IPS DF 4.7 (cell line): ENCODE results near the gene HK1.

Experiments used
- DNase-seq: peaks from one replicate; pipeline ENCODE4 v3.0.0-alpha.2; 2013; ENCODE audit warnings: low spot score; ENCODE audit errors: extremely low read depth

Gene HK1

DNA sequence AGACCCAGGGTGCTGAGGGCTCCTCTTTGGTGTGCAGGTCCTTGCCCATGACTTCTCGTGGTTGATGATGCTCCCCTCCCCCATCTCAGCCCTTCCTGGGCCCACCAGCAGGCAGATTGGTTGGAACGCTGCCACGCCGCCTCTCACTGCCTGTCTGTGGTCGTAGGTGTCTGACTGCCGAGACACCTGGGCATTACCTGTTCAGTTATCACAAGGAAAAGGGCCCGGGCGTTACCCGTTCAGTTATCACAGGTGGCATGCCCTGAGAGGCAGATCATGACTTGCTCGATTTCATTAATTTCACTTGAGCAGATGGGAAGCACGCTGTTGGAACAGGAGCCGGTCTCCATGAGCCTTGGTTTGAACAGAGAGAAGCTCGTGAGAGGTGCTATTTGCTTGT is 95.9 kb downstream of the HK1 start:
- DNase-seq = no peak

DNA sequence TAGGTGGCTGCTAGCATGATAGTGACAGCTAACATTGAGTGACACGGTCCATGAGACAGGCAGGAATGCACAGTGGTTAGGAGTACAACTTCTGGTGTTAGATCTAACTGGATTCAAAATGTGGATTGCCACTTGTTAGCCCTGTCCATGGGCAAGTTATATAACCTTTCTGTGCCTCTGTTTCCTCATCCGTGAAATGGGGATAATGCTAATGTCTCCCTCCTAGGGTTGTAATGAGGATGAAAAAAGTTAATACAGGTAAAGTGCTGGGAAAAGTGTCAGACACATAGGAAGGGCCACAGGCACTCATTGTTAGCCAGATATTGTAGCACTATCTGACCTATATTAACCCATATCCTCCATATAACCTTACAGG is 96.6 kb downstream of the HK1 start:
- no peak for DNase-seq

DNA sequence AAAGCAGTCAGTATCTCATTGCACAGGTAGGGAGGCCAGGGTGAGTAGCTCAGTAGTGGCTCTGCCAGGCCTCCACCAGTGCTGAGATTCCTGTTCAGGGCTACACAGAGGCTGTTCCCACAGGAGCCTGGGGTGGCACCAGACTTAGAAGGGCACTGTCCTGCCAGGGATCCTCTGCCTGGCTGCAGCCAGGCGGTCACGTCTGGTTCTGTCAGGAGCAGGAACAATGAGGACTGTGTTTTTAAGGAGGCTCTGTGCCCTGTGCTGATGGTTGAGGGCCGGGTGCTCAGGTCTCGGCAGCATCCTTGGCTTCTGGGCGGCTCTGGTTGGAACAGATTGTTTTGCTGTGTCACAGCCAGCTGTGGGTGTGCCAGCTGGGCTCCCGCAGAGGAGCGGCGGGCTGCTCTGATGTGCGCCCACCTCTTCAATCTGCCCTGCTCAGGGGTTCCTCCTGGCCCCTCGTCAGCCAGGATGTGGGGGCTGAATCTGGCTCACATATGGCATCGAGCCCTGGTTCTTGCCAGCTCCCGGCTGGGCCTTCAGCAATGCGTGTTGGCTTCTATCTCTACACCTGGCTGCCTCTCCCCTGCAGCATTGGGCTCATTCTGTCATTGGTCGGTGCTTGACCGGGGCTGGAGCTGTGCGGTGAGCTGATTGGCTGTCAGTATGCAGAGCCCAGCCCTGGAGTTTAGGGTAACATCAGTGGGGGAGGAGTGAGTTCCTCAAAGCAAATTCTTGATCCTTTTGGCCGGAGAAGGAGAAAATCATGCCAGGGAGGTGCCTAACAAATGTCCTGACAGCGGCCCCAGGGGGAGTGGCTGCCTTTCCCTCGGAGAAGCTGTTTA is 97.2 kb downstream of the HK1 start:
- DNase-seq = no peak

DNA sequence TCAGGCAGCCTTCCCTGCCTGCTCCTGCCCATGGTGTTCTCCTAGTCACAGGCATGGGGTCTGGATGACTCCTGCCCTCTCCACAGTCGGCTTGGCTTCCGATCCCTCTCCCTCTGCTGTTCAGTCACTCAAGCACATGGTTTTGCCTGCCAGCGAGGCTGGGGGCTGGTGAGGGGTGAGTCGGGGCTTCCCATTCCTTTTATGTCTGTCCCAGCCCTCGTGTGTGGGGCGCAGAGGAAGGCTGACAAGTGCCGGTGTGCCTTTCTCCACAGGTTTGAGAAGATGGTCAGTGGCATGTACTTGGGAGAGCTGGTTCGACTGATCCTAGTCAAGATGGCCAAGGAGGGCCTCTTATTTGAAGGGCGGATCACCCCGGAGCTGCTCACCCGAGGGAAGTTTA is 98.4 kb downstream of the HK1 start:
- no peak for DNase-seq

DNA sequence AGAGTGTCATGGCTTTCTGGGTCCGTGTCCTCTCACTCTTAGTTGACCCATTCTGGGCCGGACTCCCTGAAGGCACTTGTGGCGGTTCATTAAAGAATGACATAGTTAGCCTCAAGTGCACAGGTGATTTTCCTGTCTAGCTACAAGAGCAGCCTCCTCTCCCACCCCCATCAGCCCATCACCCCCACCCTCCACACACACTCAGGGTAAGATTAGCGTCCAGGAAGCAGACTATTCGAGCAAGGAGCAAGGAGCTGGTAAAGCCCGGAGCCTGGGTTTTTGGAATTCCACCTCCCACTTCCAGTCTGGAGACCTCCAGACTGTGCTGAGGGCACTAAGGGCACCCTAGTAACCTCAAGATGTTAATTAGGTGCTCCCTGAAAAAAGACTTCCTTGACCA is 98.9 kb downstream of the HK1 start:
- DNase-seq = no peak

DNA sequence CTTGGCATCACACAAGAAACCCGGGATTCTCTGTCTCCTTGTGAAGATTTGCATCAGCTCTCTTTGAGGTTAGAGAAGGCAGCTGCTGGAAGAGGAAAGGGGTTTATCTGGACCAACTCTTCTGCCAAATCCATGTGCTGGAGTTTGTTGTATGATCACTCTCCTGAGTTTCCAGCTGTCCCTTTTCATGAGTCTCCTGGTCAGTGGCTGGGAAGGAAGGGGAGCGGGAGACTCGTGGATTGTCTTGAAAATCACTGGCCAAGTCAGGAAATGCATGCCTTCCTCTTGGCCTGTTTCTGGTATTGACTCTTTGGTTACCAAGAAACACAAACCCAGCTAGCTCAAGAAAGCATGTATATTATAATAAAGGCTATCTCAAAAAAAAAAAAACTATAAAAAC is 99.6 kb downstream of the HK1 start:
- no peak for DNase-seq

DNA sequence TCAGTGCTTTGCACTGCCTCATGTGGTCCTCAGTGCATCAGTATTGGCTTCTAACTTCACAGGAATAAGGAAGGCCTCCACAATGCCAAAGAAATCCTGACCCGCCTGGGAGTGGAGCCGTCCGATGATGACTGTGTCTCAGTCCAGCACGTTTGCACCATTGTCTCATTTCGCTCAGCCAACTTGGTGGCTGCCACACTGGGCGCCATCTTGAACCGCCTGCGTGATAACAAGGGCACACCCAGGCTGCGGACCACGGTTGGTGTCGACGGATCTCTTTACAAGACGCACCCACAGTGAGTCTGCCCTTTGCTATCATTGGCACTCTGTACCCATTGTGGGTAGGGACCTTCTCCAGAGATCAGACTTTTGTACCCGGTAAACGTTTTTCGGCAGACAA is 101.5 kb downstream of the HK1 start:
- no peak for DNase-seq

DNA sequence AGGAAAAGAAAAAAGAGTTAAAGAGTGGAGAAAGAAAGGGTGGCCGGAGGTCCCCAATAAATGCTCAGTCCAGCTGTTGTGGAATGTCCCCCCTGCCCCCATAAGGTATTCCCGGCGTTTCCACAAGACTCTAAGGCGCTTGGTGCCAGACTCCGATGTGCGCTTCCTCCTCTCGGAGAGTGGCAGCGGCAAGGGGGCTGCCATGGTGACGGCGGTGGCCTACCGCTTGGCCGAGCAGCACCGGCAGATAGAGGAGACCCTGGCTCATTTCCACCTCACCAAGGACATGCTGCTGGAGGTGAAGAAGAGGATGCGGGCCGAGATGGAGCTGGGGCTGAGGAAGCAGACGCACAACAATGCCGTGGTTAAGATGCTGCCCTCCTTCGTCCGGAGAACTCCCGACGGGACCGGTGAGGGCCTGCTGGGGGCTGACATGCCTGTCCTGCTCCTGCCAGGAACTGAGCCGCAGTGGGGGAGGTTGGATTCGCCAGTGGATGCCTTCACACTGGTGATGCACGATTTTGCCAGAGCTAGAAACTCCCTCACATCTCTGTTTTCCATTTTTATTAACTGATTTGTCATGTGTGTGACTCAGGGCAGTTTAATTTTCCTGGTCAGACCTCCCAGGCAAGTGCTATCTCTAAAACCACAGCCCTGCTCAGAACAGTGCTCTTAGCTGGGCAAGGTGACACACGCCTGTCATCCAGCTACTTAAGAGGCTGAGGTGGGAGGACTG is 104.3 kb downstream of the HK1 start:
- no peak for DNase-seq

DNA sequence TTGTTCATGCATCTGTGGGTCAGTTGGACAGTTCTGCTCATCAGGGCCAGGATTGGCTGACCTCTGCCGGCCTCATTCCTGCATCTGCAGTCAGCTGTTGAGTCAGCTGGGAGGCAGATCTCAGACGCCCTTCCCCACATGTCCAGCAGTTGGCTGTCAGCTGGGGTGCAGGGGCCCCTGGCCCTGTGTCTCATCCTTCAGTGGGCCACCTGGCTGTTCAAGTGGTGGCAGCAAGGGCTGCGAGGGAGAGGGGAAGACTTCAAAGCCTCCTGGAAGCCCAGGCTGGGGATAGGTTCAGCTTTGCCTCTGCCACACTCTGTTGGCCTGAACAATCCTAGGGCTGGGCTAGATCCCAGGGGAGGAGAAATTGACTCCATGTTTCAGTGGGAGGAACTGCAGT is 105.3 kb downstream of the HK1 start:
- DNase-seq = no peak

DNA sequence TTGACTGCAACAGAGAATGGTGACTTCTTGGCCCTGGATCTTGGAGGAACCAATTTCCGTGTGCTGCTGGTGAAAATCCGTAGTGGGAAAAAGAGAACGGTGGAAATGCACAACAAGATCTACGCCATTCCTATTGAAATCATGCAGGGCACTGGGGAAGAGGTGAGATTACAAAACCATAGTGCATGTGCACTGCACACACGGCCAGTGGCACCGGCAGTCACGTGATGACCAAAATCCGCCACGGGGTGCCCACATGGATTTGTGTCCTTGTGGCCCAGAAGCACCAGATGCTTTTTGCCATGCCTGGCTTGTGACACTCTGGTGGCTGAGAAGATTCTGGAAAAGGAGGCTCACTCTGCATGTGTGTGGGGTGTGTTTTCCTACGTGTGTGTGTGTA is 106.0 kb downstream of the HK1 start:
- DNase-seq = no peak

DNA sequence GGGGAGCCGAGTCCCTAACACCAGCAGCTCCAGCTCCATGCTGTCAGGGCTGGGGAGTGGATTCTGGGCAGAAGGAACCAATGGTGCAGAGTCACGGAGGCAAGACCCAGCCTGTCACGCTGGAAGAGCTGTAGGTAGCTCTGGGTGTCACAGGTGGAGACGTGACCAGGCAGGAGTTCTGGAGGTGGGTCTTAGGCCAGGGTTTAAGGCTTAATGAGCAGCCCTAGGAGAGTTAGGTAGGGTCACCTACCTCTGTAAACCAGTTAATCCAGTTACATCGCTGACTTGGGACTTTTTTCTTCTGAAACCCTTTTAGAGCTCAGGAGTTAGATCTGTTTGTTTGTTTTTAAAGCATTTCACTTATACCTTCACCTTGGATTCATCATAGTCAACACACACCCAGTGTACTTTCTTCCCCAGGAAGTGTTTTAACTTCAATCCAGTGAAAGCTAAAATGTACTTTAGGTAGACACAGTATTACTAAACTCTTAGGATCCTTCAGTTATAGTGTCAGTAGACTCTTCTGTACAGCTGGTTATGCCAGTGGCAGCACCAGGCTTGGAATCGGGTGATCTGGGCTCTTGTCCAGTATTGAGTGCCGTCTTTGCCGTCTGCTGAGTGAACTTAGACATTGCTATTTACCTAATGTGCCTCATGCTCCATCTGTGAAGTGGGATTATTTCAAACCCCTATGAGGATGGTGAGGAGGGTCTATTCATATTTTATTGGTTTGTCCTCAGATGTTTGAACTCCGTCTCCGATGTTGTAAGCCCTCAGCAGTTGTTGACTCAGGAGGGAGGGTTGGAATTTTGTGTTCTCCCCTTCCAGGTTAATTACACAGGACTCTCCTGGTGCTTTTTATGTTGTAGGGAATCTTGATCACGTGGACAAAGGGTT is 107.4 kb downstream of the HK1 start:
- no peak for DNase-seq

DNA sequence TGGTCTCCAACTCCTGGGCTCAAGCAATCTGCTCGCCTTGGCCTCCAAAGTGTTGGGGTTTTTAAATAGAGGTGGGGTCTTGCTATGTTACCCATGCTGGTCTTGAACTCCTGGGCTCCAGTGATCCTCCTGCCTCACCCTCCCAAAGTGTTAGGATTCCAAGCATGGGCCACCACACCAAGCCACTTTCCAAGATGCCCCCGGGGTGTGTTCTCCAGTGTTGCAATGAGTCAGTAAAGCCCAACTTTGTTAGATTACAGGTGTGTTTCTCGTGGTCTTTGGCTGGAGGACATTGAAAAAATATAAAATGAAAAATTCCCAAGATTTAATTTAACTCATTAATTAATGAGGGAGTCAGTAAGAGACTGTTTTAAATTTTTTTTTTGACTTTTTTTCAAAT is 109.2 kb downstream of the HK1 start:
- no peak for DNase-seq

DNA sequence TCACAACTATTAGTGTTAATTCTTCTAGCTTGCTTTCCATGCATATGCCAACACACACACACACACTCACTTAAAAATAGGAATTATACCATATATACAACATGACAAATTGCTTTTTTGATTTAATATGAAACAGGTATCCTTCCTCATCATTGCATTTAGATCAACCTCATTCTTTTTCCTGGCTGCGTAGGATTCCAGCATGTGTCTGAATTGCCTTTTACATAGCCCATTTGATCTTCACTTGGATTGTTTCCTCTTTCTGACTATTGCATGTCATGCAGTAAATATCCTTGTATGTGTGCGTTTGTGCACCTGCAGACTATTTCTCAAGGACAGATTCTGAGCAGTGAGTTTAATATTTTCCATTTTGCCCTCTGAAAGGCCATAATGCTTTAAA is 110.2 kb downstream of the HK1 start:
- no peak for DNase-seq

DNA sequence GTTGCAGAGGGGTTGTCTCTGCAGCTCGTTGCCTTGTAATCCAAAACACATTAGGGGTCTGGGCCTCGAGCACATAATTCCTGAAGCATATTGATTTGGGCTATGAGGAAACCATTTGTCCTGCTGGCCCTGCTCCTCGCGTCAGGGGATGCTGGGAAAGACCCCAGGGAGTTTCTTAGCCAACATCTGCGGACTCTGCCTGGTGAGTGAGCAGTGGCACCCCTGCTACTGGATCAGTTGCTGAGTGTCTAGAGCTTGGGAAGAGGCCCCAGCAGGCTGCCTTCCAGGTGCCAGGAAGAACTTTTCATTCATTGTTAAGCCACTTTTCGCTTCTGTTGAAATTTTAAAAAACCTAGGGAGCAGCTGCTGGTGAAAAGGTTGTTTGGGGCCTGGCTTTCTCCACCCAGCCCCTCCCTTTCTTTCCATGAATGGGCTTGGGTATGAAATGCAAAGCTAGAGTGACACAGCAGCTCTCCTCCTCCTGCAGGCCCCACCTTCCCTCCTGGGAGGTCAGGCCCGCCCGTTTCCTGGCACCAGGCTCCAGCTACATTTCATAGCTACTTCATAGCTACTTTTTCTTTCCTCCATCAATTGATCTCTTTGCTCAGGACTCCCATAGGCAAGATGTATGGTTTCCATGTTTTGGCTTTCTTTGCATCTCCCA is 111.7 kb downstream of the HK1 start:
- DNase-seq = no peak

DNA sequence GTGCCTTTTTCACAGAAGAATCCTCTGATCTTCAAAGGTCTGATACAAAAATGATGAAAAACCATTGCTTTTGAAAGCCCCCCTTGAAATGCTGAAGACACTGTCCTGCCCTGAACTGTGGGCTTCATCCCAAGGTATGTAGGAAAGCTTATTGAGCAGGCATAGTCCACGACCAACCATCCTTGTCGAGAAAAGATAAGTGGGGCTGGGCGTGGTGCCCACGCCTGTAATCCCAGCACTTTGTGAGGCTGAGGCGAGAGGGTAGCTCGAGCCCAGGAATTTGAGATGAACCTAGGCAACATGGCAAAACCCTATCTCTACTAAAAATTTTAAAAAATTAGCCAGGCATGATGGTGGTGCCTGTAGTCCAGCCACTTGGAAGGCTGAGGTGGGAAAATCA is 112.9 kb downstream of the HK1 start:
- no peak for DNase-seq

DNA sequence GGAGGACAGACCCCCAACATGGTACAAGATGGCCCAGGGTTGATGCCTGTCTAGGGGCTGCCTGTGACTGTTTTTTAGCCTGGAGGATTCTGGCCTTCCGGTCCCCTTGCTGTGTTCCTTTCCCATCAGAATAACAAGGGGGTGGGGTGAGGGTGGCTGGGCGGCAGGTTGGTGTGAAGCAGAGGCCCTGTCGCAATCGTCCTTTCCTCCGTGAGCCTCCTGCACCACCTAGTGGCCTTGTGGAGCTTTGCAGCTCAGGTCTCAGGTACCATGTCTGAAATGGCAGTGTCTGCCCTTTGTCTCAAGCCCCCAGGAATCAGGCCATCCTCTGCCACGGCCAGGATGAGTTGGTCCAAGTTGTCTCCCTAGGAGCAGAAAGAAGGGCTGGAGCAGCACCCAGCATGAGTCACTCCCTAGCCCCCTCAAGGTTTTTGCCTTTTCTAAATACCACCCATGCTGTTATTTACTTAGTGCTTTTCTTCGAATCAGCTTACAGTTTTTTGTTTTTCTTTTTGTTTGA is 114.2 kb downstream of the HK1 start:
- peak; percentile 87 for DNase-seq

DNA sequence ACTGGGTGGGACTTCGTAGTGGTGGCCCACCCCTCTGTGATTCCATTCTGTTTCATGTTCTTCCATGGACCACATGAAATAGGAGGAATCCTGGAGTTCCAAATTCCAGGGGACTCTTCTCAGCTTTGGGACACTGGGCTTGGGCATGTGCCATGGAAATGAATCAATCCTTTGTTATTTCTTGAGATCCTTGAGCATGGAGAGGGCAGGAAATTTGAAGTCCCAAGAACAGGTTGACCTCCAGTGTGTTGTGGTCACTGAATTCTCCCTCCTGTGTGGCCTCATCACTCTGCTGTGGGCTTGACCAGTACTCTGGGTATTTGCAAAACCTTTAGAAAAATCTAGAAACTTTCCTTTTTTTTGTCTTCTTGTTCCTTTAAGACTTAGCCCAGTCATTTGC is 115.7 kb downstream of the HK1 start:
- DNase-seq = no peak

DNA sequence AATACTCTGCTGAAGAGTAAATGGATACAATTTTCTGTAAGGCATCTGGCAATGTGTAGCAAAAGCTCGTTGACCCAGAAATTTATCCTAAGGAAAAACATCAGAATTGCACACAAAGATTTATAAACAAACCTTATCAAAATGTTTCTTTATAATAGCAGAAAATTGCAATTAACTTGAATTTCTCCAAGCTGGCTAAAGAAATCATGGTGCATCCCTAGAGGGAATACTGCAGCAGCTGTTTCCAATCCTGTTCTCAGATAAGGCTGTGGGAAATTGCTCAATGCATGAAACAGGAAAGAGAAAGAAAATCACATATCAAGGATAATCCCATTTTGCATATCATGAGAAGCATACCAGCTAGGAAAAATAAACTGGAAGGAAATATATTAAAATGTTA is 119.7 kb downstream of the HK1 start:
- no peak for DNase-seq

DNA sequence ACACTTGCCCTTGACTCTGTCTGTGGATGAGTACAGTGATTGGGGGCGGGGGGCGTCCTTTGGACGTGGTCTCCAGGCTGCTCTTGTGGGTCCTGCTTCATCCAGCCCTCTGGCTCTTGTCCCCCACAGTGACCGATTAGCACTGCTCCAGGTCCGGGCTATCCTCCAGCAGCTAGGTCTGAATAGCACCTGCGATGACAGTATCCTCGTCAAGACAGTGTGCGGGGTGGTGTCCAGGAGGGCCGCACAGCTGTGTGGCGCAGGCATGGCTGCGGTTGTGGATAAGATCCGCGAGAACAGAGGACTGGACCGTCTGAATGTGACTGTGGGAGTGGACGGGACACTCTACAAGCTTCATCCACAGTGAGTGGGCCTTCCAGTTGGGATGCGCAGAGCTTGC is 120.2 kb downstream of the HK1 start:
- no peak for DNase-seq

DNA sequence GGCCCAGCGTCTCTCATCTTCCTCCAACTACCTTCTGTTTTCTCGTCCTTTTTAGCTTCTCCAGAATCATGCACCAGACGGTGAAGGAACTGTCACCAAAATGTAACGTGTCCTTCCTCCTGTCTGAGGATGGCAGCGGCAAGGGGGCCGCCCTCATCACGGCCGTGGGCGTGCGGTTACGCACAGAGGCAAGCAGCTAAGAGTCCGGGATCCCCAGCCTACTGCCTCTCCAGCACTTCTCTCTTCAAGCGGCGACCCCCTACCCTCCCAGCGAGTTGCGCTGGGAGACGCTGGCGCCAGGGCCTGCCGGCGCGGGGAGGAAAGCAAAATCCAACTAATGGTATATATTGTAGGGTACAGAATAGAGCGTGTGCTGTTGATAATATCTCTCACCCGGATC is 122.6 kb downstream of the HK1 start:
- no peak for DNase-seq

DNA sequence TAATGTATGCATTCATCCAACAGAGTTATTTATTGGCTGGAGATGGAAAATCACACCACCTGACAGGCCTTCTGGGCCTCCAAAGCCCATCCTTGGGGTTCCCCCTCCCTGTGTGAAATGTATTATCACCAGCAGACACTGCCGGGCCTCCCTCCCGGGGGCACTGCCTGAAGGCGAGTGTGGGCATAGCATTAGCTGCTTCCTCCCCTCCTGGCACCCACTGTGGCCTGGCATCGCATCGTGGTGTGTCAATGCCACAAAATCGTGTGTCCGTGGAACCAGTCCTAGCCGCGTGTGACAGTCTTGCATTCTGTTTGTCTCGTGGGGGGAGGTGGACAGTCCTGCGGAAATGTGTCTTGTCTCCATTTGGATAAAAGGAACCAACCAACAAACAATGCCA is 123.1 kb downstream of the HK1 start:
- no peak for DNase-seq
